H1 (cell line): Measurements from ENCODE around the gene BMF. TPM values are rescaled to one million over a fixed set of nuclear protein-coding genes. Genes with fewer than 3 reads are reported as not detected.

ENCODE experiments used
- CTCF ChIA-PET: fragments of 300-600 bp; sonication (Branson Sonifier 250); formaldehyde crosslinking; loops from one replicate; lab custom pipeline; 2021; ENCODE audit not compliant: partially characterized antibody; lab: Charles Lee
- POLR2A ChIA-PET: fragments of 300-600 bp; sonication (Branson Sonifier 250); formaldehyde crosslinking; loops from one replicate; lab custom pipeline; 2021; ENCODE audit warnings: inconsistent platforms; ENCODE audit not compliant: partially characterized antibody; lab: Charles Lee
- DNase-seq, 2 experiments: peaks; one replicate each; pipeline versions ENCODE4 v3.0.0 to v3.0.0-alpha.2; 2010 to 2022; ENCODE audit warnings: low spot score in 2 of 2, low read depth in 1 of 2, mixed read lengths in 1 of 2
- FAIRE-seq: peaks from 2 replicates; lab custom pipeline; 2011; peaks lifted over from hg19 to GRCh38; lab: Jason Lieb, UNC
- H2AFZ ChIP-seq: 2 replicates; pipeline ENCODE4 v1.8.1; 2012; ENCODE audit warnings: low read length, inconsistent platforms
- H2AK5ac ChIP-seq: 2 replicates; pipeline ENCODE4 v1.6.1; 2013; ENCODE audit warnings: low read depth, low read length
- H2BK120ac ChIP-seq: replicated peaks from 2 replicates; pipeline ENCODE3; 2013; ENCODE audit warnings: low read depth, low read length, inconsistent platforms
- H2BK12ac ChIP-seq: 2 replicates; pipeline ENCODE4 v1.6.1; 2013; ENCODE audit warnings: low read depth, low read length
- H2BK15ac ChIP-seq: 2 replicates; pipeline ENCODE4 v1.6.1; 2013; ENCODE audit warnings: low read length
- H2BK20ac ChIP-seq: 2 replicates; pipeline ENCODE4 v1.6.1; 2013; ENCODE audit warnings: low read length
- H2BK5ac ChIP-seq: 2 replicates; pipeline ENCODE4 v1.6.1; 2013; ENCODE audit warnings: low read depth, low read length
- H3K14ac ChIP-seq: 2 replicates; pipeline ENCODE4 v1.6.1; 2013; ENCODE audit warnings: inconsistent platforms; ENCODE audit not compliant: insufficient read length
- H3K18ac ChIP-seq: 2 replicates; pipeline ENCODE4 v1.6.1; 2013; ENCODE audit warnings: low read length; ENCODE audit errors: extremely low read depth
- H3K23ac ChIP-seq: 2 replicates; pipeline ENCODE4 v1.6.1; 2013; ENCODE audit warnings: inconsistent platforms; ENCODE audit not compliant: insufficient read length
- H3K23me2 ChIP-seq: 2 replicates; pipeline ENCODE4 v1.6.1; 2013; ENCODE audit warnings: low read depth, low read length
- H3K27ac ChIP-seq: 2 replicates; pipeline ENCODE4 v1.6.1; 2011; ENCODE audit warnings: low read depth, low read length, inconsistent platforms
- H3K27me3 ChIP-seq, 4 experiments: replicated peaks in 1 of 4; 1 replicate in 1 of 4; 2 replicates in 3 of 4; pipeline versions ENCODE4 v1.6.1 to v1.8.1; 2011 to 2013; ENCODE audit warnings: low read length in 3 of 4, mild to moderate bottlenecking in 3 of 4, inconsistent platforms in 2 of 4, mixed read lengths in 2 of 4, moderate library complexity in 1 of 4; ENCODE audit not compliant: control insufficient read depth in 3 of 4, insufficient read depth in 3 of 4; ENCODE audit errors: extremely low read depth in 1 of 4
- H3K36me3 ChIP-seq, 4 experiments: 2 replicates each; pipeline versions ENCODE4 v1.6.1 to v1.8.1; 2011 to 2013; ENCODE audit warnings: mild to moderate bottlenecking in 4 of 4, low read length in 3 of 4, moderate library complexity in 2 of 4, control low read depth in 1 of 4, inconsistent platforms in 1 of 4; ENCODE audit not compliant: insufficient read depth in 4 of 4, control insufficient read depth in 2 of 4
- H3K4ac ChIP-seq: replicated peaks from 2 replicates; pipeline ENCODE3; 2013; ENCODE audit warnings: low read length, low read depth, mixed read lengths, inconsistent platforms; ENCODE audit not compliant: insufficient read length
- H3K4me1 ChIP-seq, 4 experiments: replicated peaks in 1 of 4; 1 replicate in 1 of 4; 2 replicates in 3 of 4; pipeline versions ENCODE4 v1.6.1 to v1.8.1; 2011 to 2013; ENCODE audit warnings: low read length in 3 of 4, inconsistent platforms in 2 of 4, mixed read lengths in 1 of 4; ENCODE audit not compliant: insufficient read depth in 4 of 4, control insufficient read depth in 3 of 4
- H3K4me2 ChIP-seq, 2 experiments: 2 replicates each; pipeline versions ENCODE4 v1.6.1 to v1.8.1; 2011 to 2013; ENCODE audit warnings: low read depth in 2 of 2, low read length in 2 of 2, control low read depth in 1 of 2, inconsistent platforms in 1 of 2, mild to moderate bottlenecking in 1 of 2; ENCODE audit not compliant: insufficient read depth in 1 of 2
- H3K4me3 ChIP-seq, 4 experiments: fragments of 200-600, 300-600 bp in 1 of 4; sonication (generic), shearing (Covaris generic), sonication (Bioruptor Twin) in 1 of 4; 2 replicates each; pipeline versions ENCODE4 v1.5.1 to v1.8.1; 2011 to 2016; ENCODE audit warnings: low read length in 4 of 4, low read depth in 3 of 4, control low read depth in 2 of 4, inconsistent platforms in 2 of 4, mild to moderate bottlenecking in 2 of 4, mixed read lengths in 1 of 4, moderate library complexity in 1 of 4; ENCODE audit not compliant: insufficient read depth in 2 of 4; ENCODE audit errors: extremely low read depth in 1 of 4
- H3K56ac ChIP-seq: replicated peaks from 2 replicates; pipeline ENCODE3; 2013; ENCODE audit warnings: low read depth, mild to moderate bottlenecking, mixed read lengths, low read length, inconsistent platforms; ENCODE audit not compliant: insufficient read length
- H3K79me1 ChIP-seq: 2 replicates; pipeline ENCODE4 v1.6.1; 2013; ENCODE audit warnings: low read depth, low read length, control low read depth
- H3K79me2 ChIP-seq, 2 experiments: 2 replicates each; pipeline versions ENCODE4 v1.6.1 to v1.8.1; 2012 to 2013; ENCODE audit warnings: low read length in 2 of 2, mild to moderate bottlenecking in 2 of 2, inconsistent platforms in 1 of 2; ENCODE audit not compliant: insufficient read depth in 2 of 2, control insufficient read depth in 1 of 2
- H3K9ac ChIP-seq, 4 experiments: replicated peaks in 1 of 4; 1 replicate in 1 of 4; 2 replicates in 3 of 4; pipeline versions ENCODE4 v1.6.1 to v1.8.1; 2011 to 2013; ENCODE audit warnings: low read depth in 3 of 4, low read length in 3 of 4, control low read depth in 2 of 4, mild to moderate bottlenecking in 2 of 4, moderate library complexity in 2 of 4, inconsistent platforms in 1 of 4; ENCODE audit errors: extremely low read depth in 1 of 4
- H3K9me3 ChIP-seq, 2 experiments: 2 replicates each; pipeline versions ENCODE4 v1.6.1 to v1.8.1; 2012 to 2013; ENCODE audit warnings: mild to moderate bottlenecking in 2 of 2, moderate library complexity in 2 of 2, control low read depth in 1 of 2, inconsistent platforms in 1 of 2, low read depth in 1 of 2, low read length in 1 of 2, mixed read lengths in 1 of 2; ENCODE audit not compliant: insufficient read depth in 2 of 2
- H4K20me1 ChIP-seq, 2 experiments: replicated peaks in 1 of 2; 2 replicates each; pipeline versions ENCODE3 to v1.8.1; 2011 to 2013; ENCODE audit warnings: inconsistent platforms in 2 of 2, low read length in 2 of 2, mild to moderate bottlenecking in 1 of 2; ENCODE audit not compliant: insufficient read depth in 2 of 2, control insufficient read depth in 1 of 2
- H4K5ac ChIP-seq: 2 replicates; pipeline ENCODE4 v1.6.1; 2013; ENCODE audit warnings: low read length, low read depth, mixed read lengths, inconsistent platforms; ENCODE audit not compliant: insufficient read length
- H4K8ac ChIP-seq: 2 replicates; pipeline ENCODE4 v1.8.0; 2013; ENCODE audit warnings: mild to moderate bottlenecking, moderate library complexity, low read length, inconsistent platforms; ENCODE audit not compliant: insufficient read depth; ENCODE audit errors: extremely low read depth
- H4K91ac ChIP-seq: replicated peaks from 2 replicates; pipeline ENCODE3; 2013; ENCODE audit warnings: low read length, mixed read lengths, inconsistent platforms; ENCODE audit not compliant: insufficient read length
- ASH2L ChIP-seq: fragments of 200-600, 300-600 bp; sonication (generic); IDR thresholded peaks from one replicate; pipeline ENCODE4 v1.7.1; 2017; ENCODE audit warnings: low read length
- ATF3 ChIP-seq: IDR thresholded peaks from 2 replicates; pipeline ENCODE4 v1.6.1; 2011; ENCODE audit warnings: low read depth, mild to moderate bottlenecking, low read length; ENCODE audit not compliant: insufficient read depth
- CTBP2 ChIP-seq: IDR thresholded peaks from 2 replicates; pipeline ENCODE4 v1.7.0; 2011; ENCODE audit warnings: borderline replicate concordance, mild to moderate bottlenecking, moderate library complexity, mixed read lengths, low read length; ENCODE audit not compliant: insufficient read depth, insufficient read length
- E2F6 ChIP-seq: IDR thresholded peaks from 2 replicates; pipeline ENCODE4 v1.6.1; 2012; ENCODE audit warnings: inconsistent platforms
- EGR1 ChIP-seq: IDR thresholded peaks from 2 replicates; pipeline ENCODE4 v1.6.1; 2011; ENCODE audit warnings: low read depth, low read length, borderline replicate concordance
- POLR2A ChIP-seq, 2 experiments: IDR thresholded peaks; 1 replicate in 1 of 2; 2 replicates in 1 of 2; pipeline ENCODE4 v1.6.1; 2011; ENCODE audit warnings: low read depth in 2 of 2, low read length in 2 of 2, mild to moderate bottlenecking in 2 of 2; ENCODE audit errors: control extremely low read depth in 1 of 2
- SAP30 ChIP-seq: fragments of 300-600 bp; sonication (generic); IDR thresholded peaks from 2 replicates; pipeline ENCODE4 v1.7.1; 2012; ENCODE audit warnings: low read length, moderate library complexity, mild to moderate bottlenecking, inconsistent platforms; ENCODE audit not compliant: insufficient read depth, insufficient replicate concordance
- SIX5 ChIP-seq: IDR thresholded peaks from 2 replicates; pipeline ENCODE4 v1.6.1; 2011; ENCODE audit warnings: mild to moderate bottlenecking, low read depth, low read length
- SP4 ChIP-seq: IDR thresholded peaks from 2 replicates; pipeline ENCODE4 v1.6.1; 2012; ENCODE audit warnings: low read length, inconsistent platforms
- TBP ChIP-seq: IDR thresholded peaks from 2 replicates; pipeline ENCODE4 v1.6.1; 2011; ENCODE audit warnings: low read depth, low read length, improper control_type of control experiment
- ZNF274 ChIP-seq: IDR thresholded peaks from 2 replicates; pipeline ENCODE4 v1.7.0; 2012; ENCODE audit warnings: low read length, borderline replicate concordance; ENCODE audit errors: extremely low read depth
- WGBS, 2 experiments: shearing (Covaris generic) in 1 of 2; methylation state at CpG; one replicate each; pipeline versions ENCODE4 v1.1.6 to v1.1.7; 2013 to 2015; ENCODE audit warnings: low lambda C conversion rate in 2 of 2, mixed read lengths in 2 of 2, inconsistent platforms in 1 of 2, low coverage in 1 of 2, missing lambda C conversion rate in 1 of 2; ENCODE audit not compliant: insufficient replicate concordance in 2 of 2, insufficient coverage in 1 of 2, insufficient read length in 1 of 2; ENCODE audit errors: extremely low coverage in 1 of 2, missing lambda C conversion rate in 1 of 2; 5-methylcytosine and 5-hydroxymethylcytosine counted together
- polyA plus RNA-seq, 7 experiments: library from polyadenylated mRNA; depleted of rRNA in 3 of 7; stranded (reverse) in 5 of 7; unstranded in 2 of 7; fragments of >200 nt in 5 of 7; fragments of 200-250 nt in 2 of 7; gene quantifications; 1 replicate in 5 of 7; 2 replicates in 1 of 7; 4 replicates in 1 of 7; pipeline versions ENCODE4 v1.2.1 to v1.2.3, GENCODE V29; 2011 to 2013; ENCODE audit warnings: missing spikeins in 2 of 7, mixed read lengths in 2 of 7
- total RNA-seq: library from RNA; stranded (reverse); fragmentation: NEBNext Ultra II Directional; extraction: Animal tissue kit (Norgen Biotek cat#: 25700); gene quantifications from 2 replicates; pipeline ENCODE4 v1.2.1, GENCODE V29; 2021

BMF gene
- total and polyA plus RNA-seq, 2 of the 8 experiments (the other 6 are each of a cell fraction or from before 2014, with no cell fraction given), result 21.2 to 24.2 TPM

- Histone ChIP-seq H3K9me3 (no peaks in the 10 kb centered on the region), H3K36me3 (no peaks in the 10 kb centered on the region), H2AFZ (no peak overlapping the region), H3K4me3 (no peak overlapping the region), H2BK20ac (no peak overlapping the region), H3K4me2 (no peak overlapping the region), H4K20me1 (no peaks in the 10 kb centered on the region), H3K79me1 (no peaks in the 10 kb centered on the region), H3K27ac (no peak overlapping the region), H3K4me1 (peaks cover 4 to 13% (median 12%) of the 10 kb centered on the region in 4 experiments; a peak in 5 of 7 replicates), H2BK15ac (0 out of 2 replicates have a peak overlapping the region, but pooled peaks have one; percentile 23), H3K9ac (no peak overlapping the region), H2AK5ac (no peak overlapping the region), H2BK120ac (no peak overlapping the region), H4K5ac (no peak overlapping the region), H3K27me3 (no peaks in the 10 kb centered on the region), H3K4ac (no peak overlapping the region), H3K23ac (no peak overlapping the region), H2BK12ac (no peak overlapping the region), H3K18ac (no peak overlapping the region), H2BK5ac (no peak overlapping the region), H4K8ac (no peak overlapping the region), H3K79me2 (no peaks in the 10 kb centered on the region), H3K23me2 (no peaks in the 10 kb centered on the region), H3K56ac (no peak overlapping the region), H4K91ac (no peak overlapping the region), H3K14ac (no peak overlapping the region)
- ChIA-PET CTCF (interaction anchor here (1.0 to 1.3 kb wide), 2 partner anchors 15 to 23 kb away, joined by 4 read pairs; no protein-coding TSS in a partner anchor), POLR2A (no interaction called here)
- WGBS, 2 experiments, result 91% methylated on average over 27 of the region's 27 CpGs; no CpG with 5 or more reads in 1 of the 2 experiments
- no peak for DNase-seq
- no peak for FAIRE-seq
- TF ChIP-seq ASH2L (no peak), SIX5 (no peak), POLR2A (IDR thresholded peaks at IDR 0.05; ENCODE audit: control extremely low read depth in 1 of 2, low read depth in 2 of 2, low read length in 2 of 2) (no peak), SP4 (no peak), SAP30 (no peak), CTBP2 (no peak), ZNF274 (no peak), TBP (no peak), EGR1 (no peak), ATF3 (no peak), E2F6 (no peak)
Observed at GRCh38 chr15:40128766-40129660, 20.3 kb upstream of the BMF start.
